ENCODE results near the gene LARP7.
"Not testable (repeated sequence)": the region's sequence is repeated elsewhere in the genome, so short reads cannot be mapped to it uniquely, and the experiment has no call there.

The LARP7 gene

GRCh38 chr4:112650332-112650731 is 13.4 kb downstream of the LARP7 start:
- DNase-seq (ENCODE audit: low read depth in 2 of 2): no peak

GRCh38 chr4:112651641-112652040 is 14.7 kb downstream of the LARP7 start:
- DNase-seq (ENCODE audit: low read depth in 2 of 2): no peak

- DNase-seq (ENCODE audit: low read depth in 2 of 2): no peak
Observed at GRCh38 chr4:112652216-112652615, 15.3 kb downstream of the LARP7 start.

GRCh38 chr4:112655270-112655669 is 18.3 kb downstream of the LARP7 start:
- no peak for DNase-seq (ENCODE audit: low read depth in 2 of 2)

GRCh38 chr4:112656115-112656514 is 19.2 kb downstream of the LARP7 start:
- DNase-seq (ENCODE audit: low read depth in 2 of 2): not testable (repeated sequence)

- DNase-seq (ENCODE audit: low read depth in 2 of 2): no peak
Observed at GRCh38 chr4:112664611-112665010, 27.7 kb downstream of the LARP7 start.

- no peak for DNase-seq (ENCODE audit: low read depth in 2 of 2)
Observed at GRCh38 chr4:112668131-112668530, 31.2 kb downstream of the LARP7 start.

GRCh38 chr4:112673076-112673475 is 36.1 kb downstream of the LARP7 start:
- no peak for DNase-seq (ENCODE audit: low read depth in 2 of 2)

- no peak for DNase-seq (ENCODE audit: low read depth in 2 of 2)
Observed at GRCh38 chr4:112673686-112674085, 36.7 kb downstream of the LARP7 start.

GRCh38 chr4:112674376-112674775 is 37.4 kb downstream of the LARP7 start:
- DNase-seq (ENCODE audit: low read depth in 2 of 2): no peak

- DNase-seq (ENCODE audit: low read depth in 2 of 2): no peak
Observed at GRCh38 chr4:112677519-112678091, 40.7 kb downstream of the LARP7 start.

- no peak for DNase-seq (ENCODE audit: low read depth in 2 of 2)
Observed at GRCh38 chr4:112680996-112681395, 44.1 kb downstream of the LARP7 start.

- no peak for DNase-seq (ENCODE audit: low read depth in 2 of 2)
Observed at GRCh38 chr4:112693507-112693906, 56.6 kb downstream of the LARP7 start.

GRCh38 chr4:112700679-112701078 is 63.7 kb downstream of the LARP7 start:
- DNase-seq (ENCODE audit: low read depth in 2 of 2): no peak

GRCh38 chr4:112702892-112703291 is 65.9 kb downstream of the LARP7 start:
- DNase-seq (ENCODE audit: low read depth in 2 of 2): no peak

GRCh38 chr4:112704322-112704721 is 67.4 kb downstream of the LARP7 start:
- no peak for DNase-seq (ENCODE audit: low read depth in 2 of 2)

GRCh38 chr4:112704991-112705845 is 68.3 kb downstream of the LARP7 start:
- DNase-seq (ENCODE audit: low read depth in 2 of 2): no peak

- DNase-seq (ENCODE audit: low read depth in 2 of 2): not testable (repeated sequence)
Observed at GRCh38 chr4:112705891-112706839, 69.2 kb downstream of the LARP7 start.

GRCh38 chr4:112706840-112707207 is 69.9 kb downstream of the LARP7 start:
- no peak for DNase-seq (ENCODE audit: low read depth in 2 of 2)

Measured in stimulated activated CD8-positive, alpha-beta memory T cell treated with anti-CD3 and anti-CD28 coated beads, Interleukin-15, amount 100 ng/mL, for 4 hours (primary cell).